Measurements from ENCODE around the gene IGFBP6.

Gene IGFBP6

GRCh38 chr12:53122961-53123468 is 25.5 kb downstream of the IGFBP6 start:
- no peak for DNase-seq

DNA sequence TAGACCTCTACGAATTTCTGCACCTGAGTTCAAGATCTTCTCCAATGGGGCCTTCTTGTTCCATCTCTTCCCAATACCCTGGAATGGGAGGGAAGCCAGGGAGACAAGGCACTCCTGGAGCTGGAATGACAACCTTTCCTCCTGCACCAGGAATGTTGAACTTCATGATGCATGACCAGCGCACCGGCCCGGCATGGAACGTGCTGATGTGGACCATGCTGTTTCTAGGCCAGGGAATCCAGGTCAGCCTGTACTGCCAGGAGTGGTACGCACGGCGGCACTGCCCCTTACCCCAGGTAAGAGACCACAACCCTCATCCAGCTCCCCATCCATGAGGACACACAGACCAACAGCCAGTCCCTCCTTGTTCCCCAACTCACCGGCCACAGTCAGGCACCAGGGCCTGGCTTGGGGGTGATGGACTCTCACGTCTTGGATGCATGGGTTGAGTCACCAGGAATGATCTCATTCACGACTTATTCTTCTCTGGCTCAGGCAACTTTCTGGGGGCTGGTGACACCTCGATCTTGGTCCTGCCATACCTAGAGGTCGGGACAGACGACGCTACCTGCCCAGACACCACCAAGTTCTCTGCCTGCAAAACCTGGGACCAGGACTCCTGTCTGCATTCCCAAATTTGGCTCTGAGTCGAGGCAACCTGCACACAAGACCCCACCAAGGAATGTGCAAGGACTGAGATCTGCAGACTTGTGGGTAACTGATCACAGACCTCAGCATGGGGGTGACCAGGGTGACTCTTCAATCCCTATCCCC is 26.3 kb downstream of the IGFBP6 start:
- no peak for DNase-seq

GRCh38 chr12:53124352-53124723 is 26.9 kb downstream of the IGFBP6 start:
- DNase-seq = no peak

DNA sequence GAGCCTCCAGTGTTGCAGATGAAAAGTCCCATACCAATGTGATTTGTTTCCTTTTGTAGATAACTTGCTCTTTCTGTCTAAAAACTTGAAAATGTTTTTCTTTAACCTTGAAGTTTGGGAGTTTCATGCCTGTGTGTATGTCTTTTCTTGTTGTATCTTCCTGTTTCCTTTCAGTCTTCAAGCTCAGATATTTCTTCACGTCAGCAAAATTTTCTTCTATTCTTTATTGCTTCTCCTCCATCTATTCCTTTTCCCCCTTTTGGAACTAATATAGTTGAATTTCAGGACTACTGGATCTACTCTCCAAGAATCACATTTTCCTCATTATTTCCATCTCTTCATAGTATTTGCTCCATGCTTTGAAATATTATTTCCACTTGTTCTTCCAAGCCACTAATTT is 29.7 kb downstream of the IGFBP6 start:
- DNase-seq = no peak

- peak; percentile 38 for DNase-seq
These were observed 31.5 kb downstream of the IGFBP6 start for GRCh38 chr12:53128780-53129569.

- DNase-seq = no peak
These were observed 34.4 kb downstream of the IGFBP6 start for GRCh38 chr12:53131844-53132243.

- no peak for DNase-seq
These were observed 36.3 kb downstream of the IGFBP6 start for GRCh38 chr12:53133722-53134121.

DNA sequence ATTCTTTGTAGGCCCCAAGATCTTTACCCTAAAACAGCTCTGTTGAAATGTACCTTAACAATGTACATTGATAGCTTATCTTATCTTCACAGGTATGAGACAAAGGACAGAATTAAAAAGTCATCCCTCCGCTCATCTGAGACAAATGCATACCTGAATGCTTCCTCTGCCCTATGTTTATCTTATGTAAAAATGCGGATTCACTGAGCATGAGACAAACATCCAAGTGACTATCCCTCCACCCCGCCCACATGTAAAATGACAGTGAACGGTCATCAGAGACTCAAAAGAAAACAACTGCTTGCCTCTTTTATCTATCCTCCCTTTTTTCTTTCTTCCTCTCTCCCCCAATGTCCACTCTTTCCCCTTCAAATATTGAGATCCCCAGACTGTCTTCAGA is 45.9 kb downstream of the IGFBP6 start:
- DNase-seq = no peak

- no peak for DNase-seq
These were observed 48.2 kb downstream of the IGFBP6 start for GRCh38 chr12:53145383-53146260.

DNA sequence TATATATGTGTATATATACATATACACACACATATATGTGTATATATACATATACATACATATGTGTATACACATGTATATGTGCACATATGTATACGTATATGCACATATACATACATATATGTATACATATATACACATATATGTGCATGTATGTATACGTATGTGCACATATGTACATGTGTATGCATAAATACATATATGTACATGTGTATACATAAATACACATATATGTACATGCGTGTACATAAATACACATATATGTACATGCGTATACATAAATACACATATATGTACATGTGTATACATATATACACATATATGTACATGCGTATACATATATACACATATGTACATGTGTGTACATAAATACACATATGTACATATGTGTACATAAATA is 49.7 kb downstream of the IGFBP6 start:
- DNase-seq = no peak

DNA sequence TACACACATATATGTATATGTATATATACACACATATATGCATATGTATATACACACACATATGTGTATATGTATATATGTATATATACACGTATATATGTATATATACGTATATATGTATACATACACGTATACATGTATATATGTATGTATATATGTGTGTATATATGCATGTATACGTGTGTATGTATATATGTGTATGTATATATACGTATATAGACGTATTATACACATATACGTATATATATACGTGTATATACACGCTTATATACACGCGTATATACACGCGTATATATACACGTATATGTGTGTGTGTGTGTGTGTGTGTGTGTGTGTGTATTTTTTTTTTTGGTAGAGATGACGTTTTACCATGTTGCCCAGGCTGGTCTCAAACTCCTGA is 50.2 kb downstream of the IGFBP6 start:
- DNase-seq = no peak

DNA sequence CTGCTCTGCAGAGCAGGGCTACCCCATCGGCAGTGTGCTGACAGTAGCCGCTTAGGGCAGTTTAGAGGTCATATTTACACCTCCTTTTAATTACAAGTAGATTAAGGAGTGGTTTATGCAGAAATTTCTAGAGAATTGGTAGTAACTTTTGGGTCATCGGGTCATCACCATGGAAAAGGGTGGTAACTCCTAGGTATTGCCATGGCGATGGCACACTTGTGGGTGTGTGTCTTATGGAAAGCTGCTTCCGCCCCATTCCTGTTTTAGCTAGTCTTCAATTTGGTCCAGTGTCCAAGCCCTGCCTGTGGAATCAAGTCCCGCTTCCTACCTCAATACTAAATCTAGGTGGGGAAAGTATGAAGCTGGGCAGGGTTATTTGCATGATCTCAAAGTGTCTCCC is 53.6 kb downstream of the IGFBP6 start:
- no peak for DNase-seq
